ENCODE measurements around the gene NEMP1.
"Not testable (repeated sequence)": the region's sequence is repeated elsewhere in the genome, so short reads cannot be mapped to it uniquely, and the experiment has no call there.

NEMP1 gene

GRCh38 chr12:57090490-57090889, 11.9 kb upstream of the NEMP1 start:
- no peak for DNase-seq

- DNase-seq, result peak; percentile 31
Measured at GRCh38 chr12:57089271-57090245, 11.0 kb upstream of the NEMP1 start.

GRCh38 chr12:57088354-57089270, 10.0 kb upstream of the NEMP1 start, which contains the start of gene NAB2:
NAB2 (plus strand) TSS chr12:57089114; CDS start chr12:57089272, 158 bp downstream.
- peak; percentile 98 for DNase-seq

GRCh38 chr12:57087691-57088353, 9.2 kb upstream of the NEMP1 start:
- peak; percentile 87 for DNase-seq

- DNase-seq, result peak; percentile 78
Measured at GRCh38 chr12:57087010-57087690, 8.6 kb upstream of the NEMP1 start.

- peak; percentile 47 for DNase-seq
Measured at GRCh38 chr12:57086493-57087009, 8.0 kb upstream of the NEMP1 start.

GRCh38 chr12:57085999-57086492, 7.5 kb upstream of the NEMP1 start:
- DNase-seq, result no peak

GRCh38 chr12:57080855-57081254, 2.3 kb upstream of the NEMP1 start:
- DNase-seq, result no peak

- no peak for DNase-seq
Measured at GRCh38 chr12:57079821-57080220, 1.2 kb upstream of the NEMP1 start.

- DNase-seq, result not testable (repeated sequence)
Measured at GRCh38 chr12:57073566-57074450, 4.8 kb downstream of the NEMP1 start.

GRCh38 chr12:57072661-57073060, 5.9 kb downstream of the NEMP1 start:
- no peak for DNase-seq

GRCh38 chr12:57069523-57069922, 9.1 kb downstream of the NEMP1 start:
- DNase-seq, result peak; percentile 89

GRCh38 chr12:57066245-57066644, 12.3 kb downstream of the NEMP1 start:
- no peak for DNase-seq

GRCh38 chr12:57063991-57064685, 14.5 kb downstream of the NEMP1 start:
- DNase-seq, result no peak

- no peak for DNase-seq
Measured at GRCh38 chr12:57058454-57058853, 20.1 kb downstream of the NEMP1 start.

GRCh38 chr12:57057067-57057751, 21.4 kb downstream of the NEMP1 start:
- DNase-seq, result no peak

GRCh38 chr12:57055824-57056223, 22.8 kb downstream of the NEMP1 start:
- DNase-seq, result no peak

GRCh38 chr12:57053901-57054300, 24.7 kb downstream of the NEMP1 start:
- not testable (repeated sequence) for DNase-seq

- DNase-seq, result not testable (repeated sequence)
Measured at GRCh38 chr12:57053146-57053545, 25.4 kb downstream of the NEMP1 start.

Data from DMS53 (cell line).